WI38 (cell line): ENCODE data around the gene MROH2A.

Experiments
- H3K4me3 ChIP-seq: 2 replicates; pipeline ENCODE4 v1.5.1; 2011; ENCODE audit warnings: low read depth, mild to moderate bottlenecking, control low read depth, low read length
- CTCF ChIP-seq: IDR thresholded peaks from 2 replicates; pipeline ENCODE4 v1.5.1; 2012; ENCODE audit warnings: low read depth, mild to moderate bottlenecking, control low read depth, low read length

MROH2A gene

DNA sequence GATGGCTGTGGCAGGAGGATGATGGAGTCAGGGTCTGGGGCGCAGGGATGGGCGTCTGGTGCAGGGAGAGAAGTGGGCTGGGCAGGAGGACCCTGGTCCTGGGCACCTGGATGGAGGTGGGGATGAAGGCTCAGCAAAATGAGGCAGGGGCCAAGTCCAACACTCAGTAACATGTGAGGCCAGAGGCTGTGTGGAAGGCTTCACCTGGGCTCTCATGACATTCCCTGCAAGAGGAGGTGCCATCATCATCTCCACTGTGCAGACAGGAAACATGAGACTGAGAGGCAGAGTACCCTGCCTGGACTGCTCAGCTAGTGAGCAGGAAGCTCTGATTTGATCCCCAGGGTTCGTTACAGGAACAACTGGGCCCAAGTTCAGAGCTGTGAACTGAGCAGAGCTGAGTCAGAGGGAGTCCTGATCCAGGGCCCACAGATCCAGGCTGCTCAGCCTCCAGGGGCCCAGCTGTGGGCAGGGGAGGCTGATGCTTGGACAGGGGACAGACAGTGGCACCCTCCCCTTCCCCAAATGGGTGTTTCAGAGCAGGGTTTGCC is 39.3 kb downstream of the MROH2A start:
- TF ChIP-seq CTCF, result no peak
- no peak overlapping the region for H3K4me3 ChIP-seq

GRCh38 chr2:233817995-233818638 is 40.0 kb downstream of the MROH2A start:
- H3K4me3 ChIP-seq, result no peak overlapping the region
- TF ChIP-seq CTCF, result no peak

DNA sequence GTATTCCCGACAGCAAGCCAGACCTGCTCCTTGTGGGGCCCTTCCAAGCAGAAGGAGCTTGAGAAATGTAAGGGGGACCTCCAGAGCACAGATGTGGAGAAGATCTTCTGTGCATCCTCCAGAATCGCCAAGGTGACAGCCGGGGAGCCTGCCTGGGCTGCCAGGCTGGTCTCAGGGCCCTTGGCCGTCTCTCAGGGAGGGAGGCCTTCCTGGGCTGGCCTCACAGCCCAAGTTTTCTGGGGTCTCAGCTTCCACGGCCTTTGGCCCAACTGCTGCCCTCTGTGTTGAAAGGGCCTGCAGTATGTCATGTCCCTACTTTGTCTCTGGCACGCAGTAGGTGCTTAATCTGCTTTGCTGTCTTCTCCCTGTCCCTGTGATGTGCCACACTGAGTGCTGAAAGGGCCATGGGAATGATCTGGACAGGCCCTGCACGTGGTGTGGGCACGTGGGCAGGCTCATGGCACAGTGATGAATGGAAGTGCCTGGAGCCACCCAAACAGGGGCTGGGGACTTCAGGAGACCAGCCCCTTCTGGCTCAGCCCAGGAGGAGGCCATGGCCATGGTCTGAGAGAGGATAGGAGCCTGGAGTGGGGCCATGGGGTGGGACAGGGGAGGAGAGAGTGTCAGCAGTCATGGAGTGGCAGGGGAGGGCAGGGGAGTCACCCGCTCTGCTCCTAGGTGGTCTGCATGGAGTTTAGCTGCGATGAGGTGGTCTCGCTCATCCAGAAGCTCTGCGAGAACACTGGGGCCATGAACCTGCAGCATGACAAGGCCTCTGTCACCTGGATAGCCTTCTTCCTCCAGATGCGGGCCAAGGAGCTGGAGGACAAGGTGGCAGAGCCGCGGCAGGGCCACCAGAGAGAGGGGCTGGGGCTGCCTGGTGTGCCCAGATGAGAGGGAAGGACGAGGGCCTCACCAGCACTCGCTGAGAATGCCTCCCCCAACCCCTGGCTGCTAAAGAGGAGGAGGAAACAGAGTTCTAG is 40.8 kb downstream of the MROH2A start:
- no peak for TF ChIP-seq CTCF
- no peak overlapping the region for H3K4me3 ChIP-seq

GRCh38 chr2:233819884-233820773 is 42.0 kb downstream of the MROH2A start:
- TF ChIP-seq CTCF, result no peak
- no peak overlapping the region for H3K4me3 ChIP-seq

GRCh38 chr2:233820774-233821105 is 42.6 kb downstream of the MROH2A start:
- H3K4me3 ChIP-seq, result no peak overlapping the region
- TF ChIP-seq CTCF, result no peak

GRCh38 chr2:233821196-233821595 is 43.1 kb downstream of the MROH2A start:
- no peak for TF ChIP-seq CTCF
- no peak overlapping the region for H3K4me3 ChIP-seq
